CD4-positive, alpha-beta T cell treated with Interleukin-6 for 4 hours (primary cell): ENCODE measurements around the gene RAB1A.

Experiments
- DNase-seq: peaks from one replicate; pipeline ENCODE4 v3.0.0-alpha.2; 2020; ENCODE audit warnings: mixed read lengths

RAB1A gene

DNA sequence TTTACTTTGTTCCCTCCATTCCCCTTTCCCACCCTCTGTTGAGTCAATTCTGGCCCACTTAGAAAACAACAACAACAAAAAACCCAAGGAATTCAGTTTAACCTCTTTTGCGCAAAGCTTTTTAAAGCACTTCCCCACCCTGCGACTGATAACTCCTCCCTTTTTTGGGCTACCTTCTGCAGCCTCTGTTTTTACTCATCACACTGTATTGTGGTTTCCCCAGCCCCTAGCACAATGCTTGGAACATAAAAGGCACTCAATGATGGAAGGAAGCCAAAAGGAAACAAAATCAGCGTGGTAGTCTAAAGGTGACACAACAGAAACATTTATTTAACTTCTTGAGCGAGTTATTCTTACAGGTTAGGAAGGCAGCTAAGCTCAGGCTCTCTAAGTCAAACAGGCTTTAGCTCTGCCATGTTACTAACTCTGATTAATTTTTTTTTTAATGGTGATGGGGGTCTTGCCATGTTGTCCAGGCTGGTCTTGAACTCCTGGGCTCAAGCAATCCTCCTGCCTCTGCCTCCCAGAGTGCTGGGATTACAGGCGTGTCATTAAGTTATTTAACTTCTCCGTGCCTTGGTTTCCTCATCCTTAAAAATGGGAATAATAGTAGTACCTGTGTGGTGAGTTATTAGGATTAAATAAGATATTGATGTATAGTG, 72.4 kb downstream of the RAB1A start:
- DNase-seq: peak; percentile 73

DNA sequence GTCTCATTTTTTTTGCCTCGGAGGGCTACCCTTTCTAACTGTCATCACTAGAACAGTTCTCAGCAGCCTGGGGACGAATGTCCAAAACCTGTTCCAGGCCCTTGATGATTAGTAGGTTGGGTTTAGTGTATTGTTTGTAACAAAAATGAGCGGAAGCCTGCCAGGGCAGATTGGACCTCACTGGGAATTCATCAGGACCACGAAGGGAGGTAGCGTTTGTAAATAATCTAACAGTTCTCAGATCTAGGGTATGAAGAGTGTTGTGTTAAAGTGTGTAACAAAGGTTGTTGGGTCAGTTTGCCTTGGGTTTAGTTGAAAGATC, 72.9 kb downstream of the RAB1A start:
- DNase-seq: no peak

- DNase-seq: peak; percentile 97
Observed at GRCh38 chr2:65056215-65057053, 73.5 kb downstream of the RAB1A start, which contains the start of gene CEP68. Gene CEP68, plus strand, starts transcription at chr2:65056416. Its CDS starts 13,029 bp downstream, at chr2:65069445.

DNA sequence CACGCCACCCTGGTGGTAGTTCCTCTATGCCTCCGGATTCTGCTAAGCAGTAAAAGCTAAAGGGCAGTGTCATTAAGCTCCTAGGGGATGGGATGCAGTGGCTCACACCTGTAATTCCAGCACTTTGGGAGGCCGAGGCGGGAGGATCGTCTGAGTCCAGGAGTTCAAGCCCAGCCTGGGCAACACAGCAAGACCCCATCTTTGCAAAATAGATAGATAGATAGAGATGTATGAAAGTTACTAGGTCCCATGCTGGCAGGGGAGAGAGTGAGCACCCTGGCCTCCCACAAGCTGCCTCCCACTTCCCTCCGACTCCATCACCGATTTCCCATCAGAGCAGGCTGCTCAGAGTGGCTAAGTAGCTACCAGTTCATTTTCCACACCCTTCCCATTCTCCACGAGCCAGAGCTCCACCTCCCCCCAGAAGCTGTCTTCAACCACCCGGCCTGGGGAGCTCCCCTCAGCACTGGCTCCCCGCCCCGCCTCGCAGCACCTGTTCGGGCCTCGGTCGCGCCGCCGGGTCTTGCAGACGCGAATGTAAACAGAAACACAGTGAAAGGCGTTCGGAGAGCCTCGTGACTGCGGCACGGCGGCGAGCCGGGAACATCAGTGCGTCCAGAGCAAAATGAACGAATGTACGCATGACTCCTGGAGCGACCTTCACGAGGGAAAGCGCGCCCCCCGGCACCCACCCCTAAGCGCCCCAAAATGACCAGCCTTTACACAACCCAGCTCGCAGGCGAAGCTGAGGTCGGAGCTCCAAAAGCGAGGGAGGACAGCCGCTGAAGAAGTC, 74.3 kb downstream of the RAB1A start:
- DNase-seq: peak; percentile 75

- DNase-seq: no peak
Observed at GRCh38 chr2:65054749-65055421, 75.0 kb downstream of the RAB1A start.

GRCh38 chr2:65053199-65053598, 76.7 kb downstream of the RAB1A start:
- peak; percentile 44 for DNase-seq

DNA sequence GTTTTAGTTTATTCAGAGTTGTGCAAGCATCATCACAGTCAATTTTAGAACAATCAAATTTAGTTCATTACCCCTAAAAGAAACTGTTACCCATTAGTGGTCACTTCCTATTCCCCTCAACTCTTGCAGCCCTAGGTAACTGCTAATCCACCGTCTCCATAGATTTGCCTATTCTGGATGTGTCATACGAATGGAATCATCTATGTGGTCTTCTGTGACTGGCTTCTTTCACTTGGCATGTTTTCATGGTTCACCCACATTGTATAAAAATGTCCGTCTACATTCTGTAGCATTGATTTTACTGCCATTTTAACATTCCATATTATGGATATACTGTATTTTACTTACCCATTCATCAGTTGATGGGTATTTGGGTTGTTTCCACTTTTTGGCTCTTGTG, 79.0 kb downstream of the RAB1A start:
- DNase-seq: no peak

- DNase-seq: no peak
Observed at GRCh38 chr2:65049010-65049639, 80.8 kb downstream of the RAB1A start.

DNA sequence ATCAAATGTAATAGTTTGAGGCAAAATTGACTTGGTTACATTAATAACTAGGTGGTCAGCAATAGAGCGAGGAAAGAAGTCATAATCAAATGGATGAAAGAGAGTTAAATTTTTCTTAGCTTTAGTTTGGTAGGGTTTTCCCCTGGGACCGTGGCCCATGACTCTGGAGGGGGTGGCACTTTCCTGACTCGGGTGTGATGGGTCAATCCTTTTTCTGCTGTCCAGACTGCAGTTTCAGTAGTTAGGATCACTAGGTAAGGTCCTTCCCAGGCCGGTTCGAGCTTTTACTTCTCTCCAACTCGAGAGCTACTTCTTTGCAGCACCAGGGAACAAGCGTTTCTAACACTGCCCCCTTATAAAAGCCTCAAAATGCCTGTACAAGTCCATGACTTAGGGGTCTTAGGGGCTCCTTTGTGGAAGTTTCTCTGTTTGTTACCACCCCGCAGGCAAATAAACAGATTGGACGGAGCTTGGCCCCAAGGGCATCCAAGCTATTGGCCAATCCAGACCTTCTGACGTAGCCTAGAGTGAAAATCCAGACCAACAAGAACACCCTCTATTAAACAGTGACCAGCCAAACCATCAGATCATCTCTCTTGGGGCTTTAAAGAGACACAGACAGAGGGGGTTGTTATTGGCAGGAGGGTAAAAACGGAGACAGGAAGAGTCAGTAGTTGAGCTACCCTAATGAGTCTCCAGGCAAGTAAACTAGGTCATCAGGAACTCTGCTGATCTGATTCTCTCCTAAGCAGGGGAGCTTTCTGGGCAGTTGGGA, 83.1 kb downstream of the RAB1A start:
- no peak for DNase-seq

- DNase-seq: no peak
Observed at GRCh38 chr2:65045651-65046050, 84.3 kb downstream of the RAB1A start.

DNA sequence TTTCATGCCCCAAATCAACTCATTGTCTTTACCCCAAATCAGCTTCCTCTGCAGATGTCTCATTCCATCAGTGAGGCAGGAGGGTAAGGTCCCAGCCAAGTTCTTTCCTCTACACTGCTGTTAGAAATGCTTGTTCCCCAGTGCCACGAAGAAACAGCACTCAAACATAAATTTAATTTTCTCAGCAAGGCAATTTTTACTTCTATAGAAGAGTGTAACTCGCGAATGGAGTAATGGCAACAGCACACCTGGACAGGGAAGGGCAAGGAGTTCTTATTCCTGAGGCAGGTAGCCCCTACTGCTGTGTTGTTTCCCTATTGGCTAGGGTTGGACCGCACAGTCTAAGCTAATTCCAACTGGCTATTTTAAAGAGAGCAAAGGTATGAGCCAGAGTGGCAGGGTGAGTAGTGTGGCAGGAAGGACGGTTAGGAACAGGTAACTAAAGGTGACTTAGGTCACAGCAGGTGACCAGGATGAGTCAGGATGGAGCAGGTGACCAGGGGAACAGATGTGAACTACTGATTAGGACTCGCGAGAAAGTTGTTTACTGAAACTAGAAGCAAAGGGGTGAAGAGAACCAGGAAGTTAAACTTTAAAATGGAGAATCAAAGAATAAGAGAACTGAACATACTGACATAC, 85.7 kb downstream of the RAB1A start:
- no peak for DNase-seq

DNA sequence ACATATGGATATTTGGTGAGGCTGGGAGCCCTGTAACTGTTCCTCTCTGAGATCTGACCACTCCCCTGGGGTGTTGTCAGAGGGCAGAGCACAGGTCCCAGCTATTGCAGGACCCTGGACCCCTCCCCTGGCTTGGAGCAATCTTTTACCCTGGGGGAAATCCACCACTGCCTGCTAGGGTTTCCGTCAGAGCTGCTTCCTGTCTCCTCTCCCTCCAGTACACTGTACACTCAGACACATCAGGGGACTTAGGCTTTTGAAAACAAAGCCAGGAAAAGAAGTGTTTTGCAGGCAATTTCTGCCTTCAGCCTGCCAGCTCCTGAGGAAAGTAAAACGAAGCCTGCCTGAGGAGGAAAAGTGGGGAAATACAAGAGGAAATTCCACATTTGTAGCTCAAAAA, 86.9 kb downstream of the RAB1A start:
- no peak for DNase-seq

DNA sequence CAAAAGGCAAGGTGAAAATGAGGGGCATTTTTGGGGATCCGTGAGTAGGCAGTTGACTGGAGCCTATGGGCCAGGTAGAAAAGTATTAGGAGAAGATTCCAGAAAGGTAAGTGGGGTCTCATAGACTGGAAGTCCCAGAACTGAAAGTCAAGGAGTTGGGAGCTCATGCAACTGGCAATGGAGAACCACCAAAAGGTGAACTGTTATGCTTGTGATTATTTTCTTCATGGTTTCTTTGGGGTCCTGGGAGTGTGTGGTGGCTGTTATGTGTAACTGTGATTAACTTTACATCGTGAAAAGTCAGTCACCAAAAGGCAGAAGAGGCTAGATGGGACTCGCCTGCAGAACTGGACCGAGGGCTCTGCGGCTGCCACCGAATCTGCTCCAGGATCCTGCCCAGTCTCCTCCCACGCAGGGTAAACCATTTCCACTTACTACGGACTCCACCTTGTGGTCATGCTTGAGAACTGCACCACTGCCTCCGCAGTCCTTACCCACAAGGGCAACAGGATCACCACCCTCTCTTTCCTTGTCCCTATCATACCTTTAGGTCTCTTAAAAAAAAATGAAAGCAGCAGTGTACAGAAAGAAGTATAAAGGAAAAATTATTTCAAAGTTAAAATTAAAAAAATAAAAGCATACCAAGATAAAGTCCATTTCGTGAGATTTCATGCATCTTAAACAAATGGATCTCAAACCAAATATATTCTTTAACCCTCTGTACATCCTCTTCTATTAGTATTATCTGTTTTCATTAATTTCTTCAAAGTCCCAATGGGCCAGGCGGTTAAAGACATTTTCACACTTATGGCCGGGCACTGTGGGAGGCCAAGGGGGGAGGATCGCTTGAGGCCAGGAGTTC, 89.3 kb downstream of the RAB1A start:
- peak; percentile 83 for DNase-seq

DNA sequence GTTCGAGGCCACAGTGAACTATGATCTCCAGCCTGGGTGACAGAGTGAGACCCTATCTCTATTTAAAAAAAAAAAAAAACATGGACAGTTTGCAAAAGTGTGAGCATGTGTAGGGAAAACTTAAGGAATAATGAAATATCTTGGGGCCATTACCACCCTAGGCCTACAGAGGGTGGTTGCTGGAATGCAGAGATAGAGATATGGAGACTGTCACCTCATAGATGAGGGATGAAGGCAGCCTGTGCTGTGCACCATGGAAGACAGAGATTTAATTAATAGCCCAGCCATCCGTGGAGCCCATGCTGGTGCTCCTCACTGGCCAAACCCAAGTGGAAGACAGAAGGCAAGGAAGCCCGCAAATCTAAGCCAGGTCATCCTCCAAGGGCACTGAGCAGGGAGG, 90.3 kb downstream of the RAB1A start:
- no peak for DNase-seq

GRCh38 chr2:65037178-65037577, 92.7 kb downstream of the RAB1A start:
- no peak for DNase-seq
